ENCODE data around the gene SH3YL1.

Gene SH3YL1

GRCh38 chr2:211486-212184, 52.2 kb downstream of the SH3YL1 start:
- DNase-seq = no peak

- no peak for DNase-seq
Observed at GRCh38 chr2:210660-211059, 53.2 kb downstream of the SH3YL1 start.

- no peak for DNase-seq
Observed at GRCh38 chr2:209470-209869, 54.4 kb downstream of the SH3YL1 start.

GRCh38 chr2:208335-208734, 55.5 kb downstream of the SH3YL1 start:
- no peak for DNase-seq

- no peak for DNase-seq
Observed at GRCh38 chr2:203984-204383, 59.8 kb downstream of the SH3YL1 start.

- no peak for DNase-seq
Observed at GRCh38 chr2:203401-203800, 60.4 kb downstream of the SH3YL1 start.

- no peak for DNase-seq
Observed at GRCh38 chr2:202945-203344, 60.9 kb downstream of the SH3YL1 start.

GRCh38 chr2:201648-202433, 62.0 kb downstream of the SH3YL1 start:
- DNase-seq = no peak

- no peak for DNase-seq
Observed at GRCh38 chr2:199041-199966, 64.5 kb downstream of the SH3YL1 start.

- DNase-seq = no peak
Observed at GRCh38 chr2:196406-196805, 67.4 kb downstream of the SH3YL1 start.

- no peak for DNase-seq
Observed at GRCh38 chr2:195932-196331, 67.9 kb downstream of the SH3YL1 start.

GRCh38 chr2:193141-193671, 70.6 kb downstream of the SH3YL1 start:
- DNase-seq = no peak

- DNase-seq = no peak
Observed at GRCh38 chr2:191311-192190, 72.3 kb downstream of the SH3YL1 start.

GRCh38 chr2:187825-188224, 76.0 kb downstream of the SH3YL1 start:
- DNase-seq = no peak

GRCh38 chr2:185221-185620, 78.6 kb downstream of the SH3YL1 start:
- no peak for DNase-seq

- DNase-seq = no peak
Observed at GRCh38 chr2:184695-185094, 79.1 kb downstream of the SH3YL1 start.

GRCh38 chr2:182509-183122, 81.2 kb downstream of the SH3YL1 start:
- DNase-seq = no peak

- DNase-seq = no peak
Observed at GRCh38 chr2:180311-180710, 83.5 kb downstream of the SH3YL1 start.

- no peak for DNase-seq
Observed at GRCh38 chr2:179886-180285, 83.9 kb downstream of the SH3YL1 start.

- DNase-seq = no peak
Observed at GRCh38 chr2:177733-178132, 86.1 kb downstream of the SH3YL1 start.

- no peak for DNase-seq
Observed at GRCh38 chr2:176917-177316, 86.9 kb downstream of the SH3YL1 start.

Measured in NCI-H1694 (cell line).